ENCODE data around the gene WDR64.

WDR64 gene

GRCh38 chr1:241631674-241632073, 20.4 kb upstream of the WDR64 start:
- DNase-seq (ENCODE audit: low spot score) = no peak

GRCh38 chr1:241632987-241633386, 19.1 kb upstream of the WDR64 start:
- DNase-seq (ENCODE audit: low spot score) = no peak

GRCh38 chr1:241635556-241636152, 16.4 kb upstream of the WDR64 start:
- DNase-seq (ENCODE audit: low spot score) = no peak

GRCh38 chr1:241636291-241636690, 15.8 kb upstream of the WDR64 start:
- no peak for DNase-seq (ENCODE audit: low spot score)

- no peak for DNase-seq (ENCODE audit: low spot score)
These were observed 15.0 kb upstream of the WDR64 start for GRCh38 chr1:241637046-241637590.

GRCh38 chr1:241637604-241638003, 14.5 kb upstream of the WDR64 start:
- no peak for DNase-seq (ENCODE audit: low spot score)

GRCh38 chr1:241638099-241638682, 13.9 kb upstream of the WDR64 start:
- DNase-seq (ENCODE audit: low spot score) = no peak

- DNase-seq (ENCODE audit: low spot score) = peak; percentile 16
These were observed 13.0 kb upstream of the WDR64 start for GRCh38 chr1:241638909-241639622.

GRCh38 chr1:241639623-241640148, 12.4 kb upstream of the WDR64 start:
- peak; percentile 24 for DNase-seq (ENCODE audit: low spot score)

GRCh38 chr1:241640149-241640866, 11.8 kb upstream of the WDR64 start, which contains the start of the genes CHML and OPN3:
Gene CHML (minus strand): TSS chr1:241640369. CDS start chr1:241635766, 4,603 bp downstream.
Gene OPN3 (minus strand): TSS chr1:241640369. CDS start chr1:241640254, 115 bp downstream.
- peak; percentile 92 for DNase-seq (ENCODE audit: low spot score)

- peak; percentile 16 for DNase-seq (ENCODE audit: low spot score)
These were observed 11.0 kb upstream of the WDR64 start for GRCh38 chr1:241640867-241641622.

- no peak for DNase-seq (ENCODE audit: low spot score)
These were observed 10.1 kb upstream of the WDR64 start for GRCh38 chr1:241641773-241642592.

- no peak for DNase-seq (ENCODE audit: low spot score)
These were observed 9.5 kb upstream of the WDR64 start for GRCh38 chr1:241642593-241642944.

GRCh38 chr1:241644259-241644658, 7.8 kb upstream of the WDR64 start:
- no peak for DNase-seq (ENCODE audit: low spot score)

- no peak for DNase-seq (ENCODE audit: low spot score)
These were observed 6.9 kb upstream of the WDR64 start for GRCh38 chr1:241645199-241645598.

GRCh38 chr1:241646201-241646600, 5.9 kb upstream of the WDR64 start:
- no peak for DNase-seq (ENCODE audit: low spot score)

GRCh38 chr1:241647658-241648057, 4.4 kb upstream of the WDR64 start:
- no peak for DNase-seq (ENCODE audit: low spot score)

- DNase-seq (ENCODE audit: low spot score) = no peak
These were observed 3.9 kb upstream of the WDR64 start for GRCh38 chr1:241648159-241648558.

- no peak for DNase-seq (ENCODE audit: low spot score)
These were observed 1.9 kb downstream of the WDR64 start for GRCh38 chr1:241654019-241654418.

GRCh38 chr1:241654641-241655040, 2.6 kb downstream of the WDR64 start:
- DNase-seq (ENCODE audit: low spot score) = no peak
